Right lobe of liver (tissue), 6 donors: ENCODE measurements around the gene PIK3C2B. TPM values are rescaled to one million over a fixed set of nuclear protein-coding genes. Genes with fewer than 3 reads are reported as not detected.
A peak's percentile ranks its signal among the peaks of the same experiment; 100 is the strongest.

Experiments
- ATAC-seq, 4 donors: fragments of 200-7000 bp; cut with Tn5 transposase; one replicate each; pipeline ENCODE4 v1.9.1; 2020; ENCODE audit warnings: mild to moderate bottlenecking in 4 of 4, moderate library complexity in 4 of 4
- DNase-seq, 3 donors: peaks; one replicate each; pipeline ENCODE4 v3.0.0-alpha.2; 2020
- H3K27ac ChIP-seq, 3 donors: fragments of 200-600 bp; one replicate each; pipeline ENCODE4 v1.8.0; 2022
- H3K27me3 ChIP-seq, 2 donors: fragments of 200-600 bp; one replicate each; pipeline ENCODE4 v1.8.0; 2022
- H3K36me3 ChIP-seq, 4 donors: fragments of 200-600 bp; sonication (generic) in 1 of 4; one replicate each; pipeline versions ENCODE4 v1.5.1 to v1.8.0; 2017 to 2022; ENCODE audit warnings: control low read depth in 1 of 4
- H3K4me1 ChIP-seq, 4 donors: fragments of 200-600 bp; sonication (generic) in 1 of 4; one replicate each; pipeline versions ENCODE4 v1.5.1 to v1.8.0; 2017 to 2022; ENCODE audit warnings: control low read depth in 1 of 4
- H3K4me3 ChIP-seq, 3 donors: fragments of 200-600 bp; one replicate each; pipeline ENCODE4 v1.8.0; 2022
- H3K9me3 ChIP-seq, 4 donors: fragments of 200-600 bp; sonication (generic) in 1 of 4; one replicate each; pipeline versions ENCODE4 v1.5.1 to v1.8.0; 2017 to 2022; ENCODE audit warnings: control low read depth in 1 of 4
- POLR2A ChIP-seq: fragments of 450-650 bp; IDR thresholded peaks from one replicate; pipeline ENCODE4 v1.6.1; 2017; ENCODE audit warnings: antibody characterized with exemption, mild to moderate bottlenecking
- WGBS: methylation state at CpG from one replicate; pipeline ENCODE4 v1.1.6; 2018; ENCODE audit warnings: low coverage, low lambda C conversion rate; ENCODE audit not compliant: insufficient coverage; ENCODE audit errors: missing lambda C conversion rate; 5-methylcytosine and 5-hydroxymethylcytosine counted together
- intact Hi-C, 2 donors: fragments of 100-400 bp; cut with DNase I; formaldehyde crosslinking; loops; one replicate each; pipeline versions ENCODE4 v1.11.2 to v1.14.1; 2022
- total RNA-seq, 6 experiments: library from RNA; depleted of rRNA in 2 of 6; stranded (reverse); fragments of >200 nt in 2 of 6; fragmentation: NEBNext Ultra II Directional in 3 of 6; extraction: Animal tissue kit (Norgen Biotek cat#: 25700) in 3 of 6; gene quantifications; one replicate each; pipeline versions ENCODE4 v1.1.0 to v1.2.4, GENCODE V29; 2016 to 2023
- TF ChIP-seq, protein P1 (sequence below), 4 donors: fragments of 200-600 bp in 3 of 4; fragments of 450-650 bp in 1 of 4; IDR thresholded peaks; one replicate each; pipeline versions ENCODE4 v1.5.1 to v1.8.0; 2016 to 2022; ENCODE audit warnings: antibody characterized with exemption in 4 of 4, mild to moderate bottlenecking in 2 of 4
- donor health status: DM: no; HTN: yes; CAD: no.
- donor health status: DM: no; HTN: no; CAD: no.
- donor health status: DM: no; HTN: no; CAD: no.
- donor health status: DM: no; HTN: yes; CAD: no.
- donor health status: DM: no; HTN: yes; CAD: no.

PIK3C2B gene
- total RNA-seq, 6 experiments from 2014 or later, result 7.6 to 18.5 (median 10.1) TPM

DNA sequence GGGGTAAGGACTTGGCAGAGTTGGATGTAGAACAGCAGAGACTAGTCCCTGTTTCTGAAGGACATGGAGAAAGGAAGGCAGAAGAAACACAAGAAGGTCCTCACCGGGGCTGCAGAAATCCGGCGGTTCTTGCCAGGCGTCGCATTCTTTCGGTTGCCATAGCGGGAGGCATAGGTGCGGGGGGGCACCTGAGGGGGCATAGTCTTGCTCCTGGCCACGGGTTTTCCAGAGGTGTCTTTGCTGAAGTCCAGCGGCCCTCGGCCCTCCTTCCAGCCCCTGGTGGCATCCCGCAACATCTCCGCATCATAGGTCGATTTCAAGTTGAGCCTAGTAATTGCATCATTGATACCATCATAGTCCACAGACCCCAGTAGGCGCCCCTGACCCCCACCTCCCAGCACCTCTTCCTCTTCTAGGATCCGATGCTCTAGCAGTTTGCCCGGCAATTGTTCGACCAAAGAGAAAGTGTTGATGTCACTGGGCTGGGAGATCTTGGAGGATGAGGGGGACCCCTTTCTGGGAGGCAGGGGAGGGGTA is 25.8 kb downstream of the PIK3C2B start:
- WGBS, result 83% methylated on average over 6 of the region's 18 CpGs
- Histone ChIP-seq H3K9me3 (no peaks in the 10 kb centered on the region), H3K4me1 (no peaks in the 10 kb centered on the region), H3K27me3 (no peaks in the 10 kb centered on the region), H3K27ac (no peak overlapping the region), H3K36me3 (no peaks in the 10 kb centered on the region), H3K4me3 (no peak overlapping the region)
- no peak for DNase-seq
- TF ChIP-seq, protein P1, sequence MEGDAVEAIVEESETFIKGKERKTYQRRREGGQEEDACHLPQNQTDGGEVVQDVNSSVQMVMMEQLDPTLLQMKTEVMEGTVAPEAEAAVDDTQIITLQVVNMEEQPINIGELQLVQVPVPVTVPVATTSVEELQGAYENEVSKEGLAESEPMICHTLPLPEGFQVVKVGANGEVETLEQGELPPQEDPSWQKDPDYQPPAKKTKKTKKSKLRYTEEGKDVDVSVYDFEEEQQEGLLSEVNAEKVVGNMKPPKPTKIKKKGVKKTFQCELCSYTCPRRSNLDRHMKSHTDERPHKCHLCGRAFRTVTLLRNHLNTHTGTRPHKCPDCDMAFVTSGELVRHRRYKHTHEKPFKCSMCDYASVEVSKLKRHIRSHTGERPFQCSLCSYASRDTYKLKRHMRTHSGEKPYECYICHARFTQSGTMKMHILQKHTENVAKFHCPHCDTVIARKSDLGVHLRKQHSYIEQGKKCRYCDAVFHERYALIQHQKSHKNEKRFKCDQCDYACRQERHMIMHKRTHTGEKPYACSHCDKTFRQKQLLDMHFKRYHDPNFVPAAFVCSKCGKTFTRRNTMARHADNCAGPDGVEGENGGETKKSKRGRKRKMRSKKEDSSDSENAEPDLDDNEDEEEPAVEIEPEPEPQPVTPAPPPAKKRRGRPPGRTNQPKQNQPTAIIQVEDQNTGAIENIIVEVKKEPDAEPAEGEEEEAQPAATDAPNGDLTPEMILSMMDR (IDR thresholded peaks at IDR 0.05), result no peak
- no peak for TF ChIP-seq POLR2A
- intact Hi-C loops, result no loop called here
- ATAC-seq, result no peak

DNA sequence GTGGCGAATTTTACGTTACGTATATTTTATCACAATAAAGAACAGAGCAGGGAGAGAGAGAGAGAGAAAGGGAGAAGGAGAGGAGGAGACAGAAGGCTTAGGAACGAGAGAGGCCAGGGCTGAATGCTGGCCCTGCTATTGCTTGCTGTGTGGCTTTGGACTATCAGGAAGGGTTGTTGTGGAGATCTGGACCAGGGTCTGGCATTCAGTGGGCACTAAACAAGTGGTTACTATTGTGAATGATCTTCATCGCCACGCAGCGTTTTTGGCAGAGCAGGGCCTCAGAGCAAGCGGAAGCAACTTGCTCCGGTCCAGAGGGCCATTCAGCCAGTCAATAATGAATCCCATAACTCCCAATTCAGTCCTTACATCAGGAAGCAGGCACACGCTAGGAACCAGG is 26.4 kb downstream of the PIK3C2B start:
- Histone ChIP-seq H3K36me3 (no peaks in the 10 kb centered on the region), H3K9me3 (no peaks in the 10 kb centered on the region), H3K4me1 (no peaks in the 10 kb centered on the region), H3K27ac (no peak overlapping the region), H3K4me3 (no peak overlapping the region), H3K27me3 (no peaks in the 10 kb centered on the region)
- WGBS, result 88% methylated on average over 5 of the region's 10 CpGs
- intact Hi-C loops, result no loop called here
- DNase-seq (no peak), ATAC-seq (no peak)
- TF ChIP-seq, protein P1 (IDR thresholded peaks at IDR 0.05), result no peak
- TF ChIP-seq POLR2A, result no peak

DNA sequence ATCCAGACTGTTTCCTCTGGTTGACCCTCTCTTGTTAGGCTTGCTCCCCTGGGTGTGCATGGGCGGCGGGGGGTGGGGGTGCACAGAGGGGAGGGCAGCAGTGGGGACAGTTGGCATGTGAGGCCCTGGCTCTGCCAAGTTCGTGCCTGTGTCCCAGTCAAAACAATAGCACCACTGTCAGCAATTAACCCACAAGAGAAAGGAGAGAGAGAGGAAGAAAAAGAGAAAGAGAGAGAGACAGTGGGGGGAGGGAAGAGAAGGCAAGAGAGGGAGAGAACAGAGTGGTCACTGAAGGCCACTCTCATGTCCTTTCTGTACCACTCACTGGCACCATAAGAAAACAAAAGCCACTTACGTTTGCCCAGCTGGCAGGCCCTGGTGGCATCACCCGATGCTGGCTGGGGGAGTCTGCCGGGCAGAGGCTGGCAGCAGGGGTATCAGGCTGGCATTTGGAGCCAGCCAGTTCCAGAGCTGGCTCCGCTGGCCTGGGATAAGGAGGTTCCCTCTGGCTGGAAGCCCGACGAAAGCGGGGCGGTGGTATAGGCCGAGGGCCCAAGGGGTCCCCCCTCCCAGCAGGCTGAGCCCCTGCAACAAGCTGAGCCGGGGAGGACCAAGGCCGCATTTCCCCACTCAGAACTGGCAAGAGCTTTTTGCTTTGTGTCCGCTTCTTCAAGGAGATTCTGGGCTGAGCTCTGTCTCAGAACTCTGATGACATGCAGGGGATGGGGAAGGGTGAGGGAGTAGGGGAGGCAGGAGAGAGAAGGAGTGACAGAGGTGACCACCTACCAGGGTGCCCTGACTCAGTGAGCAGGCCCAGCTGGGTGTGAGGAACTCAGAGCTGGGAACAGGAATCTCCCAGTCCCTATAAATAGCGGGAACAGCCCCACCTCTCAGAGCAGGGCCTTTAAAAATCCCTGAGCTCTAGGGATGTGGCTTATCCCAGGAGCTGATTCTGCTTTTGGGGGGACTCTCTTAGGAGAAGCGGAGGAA is 27.9 kb downstream of the PIK3C2B start:
- Histone ChIP-seq H3K4me3 (no peak overlapping the region), H3K27me3 (no peaks in the 10 kb centered on the region), H3K27ac (peak overlapping the region in 2 of 3 donors; percentile 8 to 33), H3K36me3 (no peaks in the 10 kb centered on the region), H3K9me3 (no peaks in the 10 kb centered on the region), H3K4me1 (no peaks in the 10 kb centered on the region)
- no peak for ATAC-seq
- intact Hi-C loops, result no loop called here
- 26% methylated on average over 8 of the region's 17 CpGs for WGBS
- no peak for DNase-seq
- no peak for TF ChIP-seq POLR2A

DNA sequence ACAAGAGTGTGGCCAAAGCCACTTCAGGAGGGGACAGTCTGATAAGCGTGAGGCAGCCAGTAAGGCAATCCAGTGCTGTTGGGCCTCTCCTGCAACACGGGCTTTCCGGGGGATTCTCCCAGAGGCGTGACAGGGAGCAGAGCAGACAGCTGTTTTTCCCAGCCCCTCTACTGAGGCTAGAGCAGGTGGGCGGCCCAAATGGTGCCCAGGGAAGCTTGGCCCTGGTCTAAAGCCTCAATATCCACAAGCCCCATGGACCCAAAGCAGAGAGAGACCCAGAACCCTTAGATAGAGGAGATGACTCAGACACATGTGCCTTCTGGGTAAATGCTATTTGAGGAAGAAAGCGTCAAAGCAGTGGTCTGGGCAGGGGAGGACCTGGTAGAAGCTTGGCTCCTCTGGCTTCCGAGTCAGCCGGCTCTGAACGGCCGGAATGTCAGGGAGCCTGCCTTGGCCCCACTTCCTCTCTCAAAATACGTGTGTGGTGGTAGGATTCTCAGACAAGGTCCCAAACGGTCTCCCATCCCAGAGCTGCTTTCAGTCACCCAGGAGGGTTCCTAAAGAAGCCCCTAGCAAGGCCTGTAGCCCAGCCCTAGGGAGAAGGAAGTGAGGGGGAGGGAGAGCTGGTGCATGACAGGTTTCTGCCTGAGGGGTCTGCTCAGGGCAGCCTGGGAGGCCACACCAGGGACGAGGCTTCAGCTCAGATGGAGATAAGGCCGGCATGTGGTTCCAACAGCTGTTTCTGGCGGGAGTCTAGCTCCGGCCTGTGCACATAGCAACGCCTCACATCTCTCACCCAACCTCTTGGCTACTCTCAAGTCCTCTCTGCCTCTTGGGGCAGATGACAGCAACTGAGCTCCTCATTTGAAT is 28.8 kb downstream of the PIK3C2B start:
- no peaks in the 10 kb centered on the region for H3K27me3 ChIP-seq
- H3K27ac ChIP-seq, result peak overlapping the region; percentile 8 to 54 (median 13)
- H3K4me3 ChIP-seq, result no peak overlapping the region
- WGBS, result 88% methylated on average over 1 of the region's 17 CpGs
- TF ChIP-seq POLR2A, result no peak
- TF ChIP-seq, protein P1 (IDR thresholded peaks at IDR 0.05), result no peak
- DNase-seq, result no peak
- ATAC-seq, result peak; percentile 24 to 48 (median 37)
- H3K4me1 ChIP-seq, result no peaks in the 10 kb centered on the region
- no peaks in the 10 kb centered on the region for H3K36me3 ChIP-seq
- intact Hi-C loops, result no loop called here
- no peaks in the 10 kb centered on the region for H3K9me3 ChIP-seq
